Measurements from ENCODE around the gene PNO1. TPM values are rescaled to one million over a fixed set of nuclear protein-coding genes. Genes with fewer than 3 reads are reported as not detected.

The PNO1 gene
- total RNA-seq, 2 donors from 2014 or later, result 12.8 to 15.9 TPM

Other genes with a start within 250 kb of the PNO1 start
- gene C1D, start 94.9 kb upstream of the PNO1 start, total RNA-seq, result 10 to 100 TPM; 18.9 to 21.8 TPM
- 10 to 100 TPM; 46.3 to 47.2 TPM for gene PPP3R1, start 94.6 kb downstream of the PNO1 start, total RNA-seq
- 10 to 100 TPM; 27.6 to 32.2 TPM for gene CNRIP1, start 162.1 kb downstream of the PNO1 start, total RNA-seq
- gene PLEK, start 207.4 kb downstream of the PNO1 start, total RNA-seq, result 10 to 100 TPM; 10.8 to 22.7 TPM